Measurements from ENCODE around the gene GTF2F2.

GTF2F2 gene

GRCh38 chr13:45299194-45299593, 178.9 kb downstream of the GTF2F2 start:
- TF ChIP-seq, protein P1, sequence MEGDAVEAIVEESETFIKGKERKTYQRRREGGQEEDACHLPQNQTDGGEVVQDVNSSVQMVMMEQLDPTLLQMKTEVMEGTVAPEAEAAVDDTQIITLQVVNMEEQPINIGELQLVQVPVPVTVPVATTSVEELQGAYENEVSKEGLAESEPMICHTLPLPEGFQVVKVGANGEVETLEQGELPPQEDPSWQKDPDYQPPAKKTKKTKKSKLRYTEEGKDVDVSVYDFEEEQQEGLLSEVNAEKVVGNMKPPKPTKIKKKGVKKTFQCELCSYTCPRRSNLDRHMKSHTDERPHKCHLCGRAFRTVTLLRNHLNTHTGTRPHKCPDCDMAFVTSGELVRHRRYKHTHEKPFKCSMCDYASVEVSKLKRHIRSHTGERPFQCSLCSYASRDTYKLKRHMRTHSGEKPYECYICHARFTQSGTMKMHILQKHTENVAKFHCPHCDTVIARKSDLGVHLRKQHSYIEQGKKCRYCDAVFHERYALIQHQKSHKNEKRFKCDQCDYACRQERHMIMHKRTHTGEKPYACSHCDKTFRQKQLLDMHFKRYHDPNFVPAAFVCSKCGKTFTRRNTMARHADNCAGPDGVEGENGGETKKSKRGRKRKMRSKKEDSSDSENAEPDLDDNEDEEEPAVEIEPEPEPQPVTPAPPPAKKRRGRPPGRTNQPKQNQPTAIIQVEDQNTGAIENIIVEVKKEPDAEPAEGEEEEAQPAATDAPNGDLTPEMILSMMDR (IDR thresholded peaks at IDR 0.05) = no peak
- DNase-seq (ENCODE audit: low spot score) = peak; percentile 53

DNA sequence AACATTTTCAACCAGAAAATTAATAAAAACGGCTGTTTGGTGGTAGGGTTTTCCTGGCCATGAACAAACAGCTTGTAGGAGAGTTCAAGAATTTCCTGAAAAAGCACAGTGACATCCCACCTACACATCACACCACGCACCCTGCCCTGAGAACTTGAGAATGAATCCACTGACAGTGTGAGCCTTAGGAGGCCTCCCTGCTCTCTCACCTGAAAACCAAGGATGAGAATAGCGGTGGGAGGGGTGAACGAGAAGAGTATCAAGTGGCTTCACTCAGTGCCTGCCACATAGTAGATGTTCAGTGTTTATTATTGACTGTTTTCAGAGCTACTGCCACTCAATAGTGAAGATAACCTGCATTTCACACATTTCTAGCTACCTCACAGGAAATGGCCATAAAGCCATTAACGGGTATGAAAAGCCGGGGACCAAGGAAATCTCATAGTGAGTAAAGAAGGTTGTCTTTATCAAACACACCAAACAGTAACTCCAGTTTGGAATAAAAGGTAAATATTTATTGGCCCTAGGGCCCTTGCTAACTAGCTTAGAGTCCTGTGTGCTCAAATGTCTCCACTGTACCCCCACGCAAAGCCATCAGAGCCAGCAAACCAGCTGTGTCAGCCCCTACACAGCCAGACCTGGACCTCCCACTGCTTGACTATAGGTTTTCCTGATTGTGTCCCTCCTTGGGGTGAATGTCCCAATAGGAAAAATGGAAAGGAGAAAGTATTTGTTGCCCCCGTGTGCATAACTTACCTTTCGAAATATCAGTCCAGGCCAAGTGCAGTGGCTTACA, 180.1 kb downstream of the GTF2F2 start:
- TF ChIP-seq, protein P1 (IDR thresholded peaks at IDR 0.05) = no peak
- Histone ChIP-seq H3K4me3 (no peak overlapping the region), H3K27ac (no peak overlapping the region)
- no peak for DNase-seq (ENCODE audit: low spot score)

More at GRCh38 chr13:45299194-45299593, 178.9 kb downstream of the GTF2F2 start:
- no peak overlapping the region for H3K4me3 ChIP-seq
- no peak overlapping the region for H3K27ac ChIP-seq

- Histone ChIP-seq H3K4me3 (no peak overlapping the region), H3K27ac (no peak overlapping the region)
- no peak for DNase-seq (ENCODE audit: low spot score)
- TF ChIP-seq, protein P1 (IDR thresholded peaks at IDR 0.05) = no peak
Observed at GRCh38 chr13:45301263-45301662, 181.0 kb downstream of the GTF2F2 start.

DNA sequence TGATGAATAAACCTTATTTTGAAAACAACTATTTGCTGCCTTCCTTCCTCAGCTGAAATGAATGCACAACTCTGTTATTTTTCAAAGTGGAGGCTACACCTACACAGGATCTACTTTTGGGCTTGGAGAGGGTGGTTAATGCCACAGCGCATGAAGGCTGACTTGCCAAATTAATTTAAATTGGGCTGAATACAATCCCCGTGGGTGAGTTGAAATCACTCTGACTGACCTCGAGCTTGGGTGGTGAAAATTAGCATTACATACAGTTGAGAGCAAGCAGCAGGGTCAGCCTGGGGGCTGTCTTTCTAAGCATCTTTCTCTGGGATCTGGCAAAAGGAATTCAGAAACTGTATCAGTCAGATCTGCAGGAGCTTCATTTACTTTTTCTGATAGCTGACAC, 182.2 kb downstream of the GTF2F2 start:
- no peak overlapping the region for H3K27ac ChIP-seq
- DNase-seq (ENCODE audit: low spot score) = no peak
- TF ChIP-seq, protein P1 (IDR thresholded peaks at IDR 0.05) = no peak
- no peak overlapping the region for H3K4me3 ChIP-seq

GRCh38 chr13:45303026-45303425, 182.7 kb downstream of the GTF2F2 start:
- TF ChIP-seq, protein P1 (IDR thresholded peaks at IDR 0.05) = no peak
- DNase-seq (ENCODE audit: low spot score) = no peak

GRCh38 chr13:45303866-45304265, 183.6 kb downstream of the GTF2F2 start:
- no peak for DNase-seq (ENCODE audit: low spot score)
- H3K4me3 ChIP-seq = no peak overlapping the region
- TF ChIP-seq, protein P1 (IDR thresholded peaks at IDR 0.05) = no peak
- no peak overlapping the region for H3K27ac ChIP-seq

More at GRCh38 chr13:45303026-45303425, 182.7 kb downstream of the GTF2F2 start:
- Histone ChIP-seq H3K27ac (no peak overlapping the region), H3K4me3 (no peak overlapping the region)

GRCh38 chr13:45305079-45305478, 184.8 kb downstream of the GTF2F2 start:
- TF ChIP-seq, protein P1 (IDR thresholded peaks at IDR 0.05) = no peak
- DNase-seq (ENCODE audit: low spot score) = no peak
- Histone ChIP-seq H3K27ac (no peak overlapping the region), H3K4me3 (no peak overlapping the region)

Measured in coronary artery (tissue), 2 donors.